ENCODE results near the gene MGAT4A.

GRCh38 chr2:98731894-98732349 lies 990 bp upstream of the MGAT4A start:
- no peak for TF ChIP-seq CTCF (IDR thresholded peaks at IDR 0.05)
- TF ChIP-seq EZH2 (IDR thresholded peaks at IDR 0.05; ENCODE audit: borderline replicate concordance, insufficient read depth, low read depth, low read length, poor library complexity, severe bottlenecking), result no peak
